PFSK-1 (cell line): ENCODE data around the gene NT5DC2.

Source experiments
- FOXP2 ChIP-seq: optimal IDR thresholded peaks from 2 replicates; pipeline ENCODE3; 2011; ENCODE audit warnings: borderline replicate concordance, control low read depth, inconsistent platforms; ENCODE audit not compliant: insufficient read depth; ENCODE audit errors: extremely low read length, extremely low read depth
- POLR2AphosphoS5 ChIP-seq: IDR thresholded peaks from 2 replicates; pipeline ENCODE4 v1.6.1; 2012; ENCODE audit warnings: low read depth, mild to moderate bottlenecking, control low read depth, low read length, moderate library complexity
- SIN3A ChIP-seq: IDR thresholded peaks from 2 replicates; pipeline ENCODE4 v1.6.1; 2012; ENCODE audit warnings: mild to moderate bottlenecking, low read length, moderate library complexity, borderline replicate concordance; ENCODE audit not compliant: insufficient read depth
- TAF1 ChIP-seq: IDR thresholded peaks from 2 replicates; pipeline ENCODE4 v1.6.1; 2012; ENCODE audit warnings: low read length, control low read depth, borderline replicate concordance; ENCODE audit not compliant: insufficient read depth
- TF ChIP-seq, protein P1 (sequence below), 2 experiments: IDR thresholded peaks; 2 replicates each; pipeline versions ENCODE4 v1.6.1 to v1.8.0; 2011 to 2012; ENCODE audit warnings: low read depth in 2 of 2, low read length in 2 of 2, control low read depth in 1 of 2, inconsistent platforms in 1 of 2, mild to moderate bottlenecking in 1 of 2, moderate library complexity in 1 of 2; ENCODE audit not compliant: insufficient read depth in 1 of 2

Gene NT5DC2

DNA sequence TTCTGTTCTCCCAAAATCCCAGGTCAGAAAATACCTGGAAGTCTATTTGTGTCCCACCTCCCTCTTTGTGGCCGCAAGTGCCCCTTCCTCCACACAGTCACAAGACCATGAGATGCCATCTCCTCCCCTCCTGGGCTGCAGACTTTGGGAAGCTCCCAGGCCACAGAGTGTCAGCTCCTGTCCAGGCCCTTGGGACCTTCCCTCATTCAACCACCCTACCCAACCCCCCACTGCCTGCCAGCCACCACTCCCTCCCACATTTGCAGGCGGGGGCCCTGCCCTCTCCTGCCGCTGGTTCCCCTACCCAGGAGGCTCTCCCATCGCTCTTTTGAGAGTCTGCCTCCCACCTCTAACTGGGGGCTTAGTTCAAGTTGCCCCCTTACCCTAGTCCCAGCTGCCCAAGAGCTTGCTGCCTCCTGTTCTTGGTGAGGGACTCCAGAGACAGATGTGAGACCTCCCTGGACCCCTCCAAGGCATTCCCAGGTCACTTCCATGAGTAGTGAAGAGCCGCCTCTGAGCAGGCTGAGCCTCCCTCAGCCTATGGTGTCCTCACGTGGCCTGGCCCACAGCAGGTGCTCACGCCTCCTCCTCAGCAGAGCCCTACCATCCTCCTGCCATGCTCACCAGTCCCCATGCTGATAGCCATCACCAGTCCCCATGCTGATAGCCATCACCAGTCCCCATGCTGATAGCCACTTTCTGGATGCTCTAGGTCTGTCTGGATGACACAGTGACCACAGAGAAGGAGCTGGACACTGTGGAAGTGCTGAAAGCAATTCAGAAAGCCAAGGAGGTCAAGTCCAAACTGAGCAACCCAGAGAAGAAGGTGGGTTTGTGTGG lies 54.4 kb downstream of the NT5DC2 start:
- no peak for TF ChIP-seq FOXP2
- TF ChIP-seq TAF1 = no peak
- TF ChIP-seq SIN3A = no peak
- TF ChIP-seq POLR2AphosphoS5 = no peak
- TF ChIP-seq, protein P1, sequence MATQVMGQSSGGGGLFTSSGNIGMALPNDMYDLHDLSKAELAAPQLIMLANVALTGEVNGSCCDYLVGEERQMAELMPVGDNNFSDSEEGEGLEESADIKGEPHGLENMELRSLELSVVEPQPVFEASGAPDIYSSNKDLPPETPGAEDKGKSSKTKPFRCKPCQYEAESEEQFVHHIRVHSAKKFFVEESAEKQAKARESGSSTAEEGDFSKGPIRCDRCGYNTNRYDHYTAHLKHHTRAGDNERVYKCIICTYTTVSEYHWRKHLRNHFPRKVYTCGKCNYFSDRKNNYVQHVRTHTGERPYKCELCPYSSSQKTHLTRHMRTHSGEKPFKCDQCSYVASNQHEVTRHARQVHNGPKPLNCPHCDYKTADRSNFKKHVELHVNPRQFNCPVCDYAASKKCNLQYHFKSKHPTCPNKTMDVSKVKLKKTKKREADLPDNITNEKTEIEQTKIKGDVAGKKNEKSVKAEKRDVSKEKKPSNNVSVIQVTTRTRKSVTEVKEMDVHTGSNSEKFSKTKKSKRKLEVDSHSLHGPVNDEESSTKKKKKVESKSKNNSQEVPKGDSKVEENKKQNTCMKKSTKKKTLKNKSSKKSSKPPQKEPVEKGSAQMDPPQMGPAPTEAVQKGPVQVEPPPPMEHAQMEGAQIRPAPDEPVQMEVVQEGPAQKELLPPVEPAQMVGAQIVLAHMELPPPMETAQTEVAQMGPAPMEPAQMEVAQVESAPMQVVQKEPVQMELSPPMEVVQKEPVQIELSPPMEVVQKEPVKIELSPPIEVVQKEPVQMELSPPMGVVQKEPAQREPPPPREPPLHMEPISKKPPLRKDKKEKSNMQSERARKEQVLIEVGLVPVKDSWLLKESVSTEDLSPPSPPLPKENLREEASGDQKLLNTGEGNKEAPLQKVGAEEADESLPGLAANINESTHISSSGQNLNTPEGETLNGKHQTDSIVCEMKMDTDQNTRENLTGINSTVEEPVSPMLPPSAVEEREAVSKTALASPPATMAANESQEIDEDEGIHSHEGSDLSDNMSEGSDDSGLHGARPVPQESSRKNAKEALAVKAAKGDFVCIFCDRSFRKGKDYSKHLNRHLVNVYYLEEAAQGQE (IDR thresholded peaks at IDR 0.05; ENCODE audit: insufficient read depth in 1 of 2, low read depth in 2 of 2, low read length in 2 of 2) = no peak

DNA sequence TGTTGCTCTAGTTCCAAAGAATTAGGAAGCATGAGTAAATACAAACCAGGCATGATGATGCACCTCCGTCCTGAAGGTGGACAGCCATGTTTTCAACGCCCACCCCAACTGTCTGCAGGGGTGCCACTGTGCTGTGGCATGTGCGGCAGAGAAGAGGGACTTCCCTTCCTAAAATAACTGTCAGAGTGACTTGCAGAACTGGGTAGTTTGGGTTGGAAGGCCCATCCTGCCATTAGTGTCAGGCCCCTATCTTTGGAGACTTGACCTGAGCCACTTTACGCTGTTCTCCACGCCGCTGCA lies 55.9 kb downstream of the NT5DC2 start:
- TF ChIP-seq SIN3A (no peak), FOXP2 (no peak), POLR2AphosphoS5 (no peak), TAF1 (no peak)
- TF ChIP-seq, protein P1 (IDR thresholded peaks at IDR 0.05; ENCODE audit: insufficient read depth in 1 of 2, low read depth in 2 of 2, low read length in 2 of 2) = no peak

DNA sequence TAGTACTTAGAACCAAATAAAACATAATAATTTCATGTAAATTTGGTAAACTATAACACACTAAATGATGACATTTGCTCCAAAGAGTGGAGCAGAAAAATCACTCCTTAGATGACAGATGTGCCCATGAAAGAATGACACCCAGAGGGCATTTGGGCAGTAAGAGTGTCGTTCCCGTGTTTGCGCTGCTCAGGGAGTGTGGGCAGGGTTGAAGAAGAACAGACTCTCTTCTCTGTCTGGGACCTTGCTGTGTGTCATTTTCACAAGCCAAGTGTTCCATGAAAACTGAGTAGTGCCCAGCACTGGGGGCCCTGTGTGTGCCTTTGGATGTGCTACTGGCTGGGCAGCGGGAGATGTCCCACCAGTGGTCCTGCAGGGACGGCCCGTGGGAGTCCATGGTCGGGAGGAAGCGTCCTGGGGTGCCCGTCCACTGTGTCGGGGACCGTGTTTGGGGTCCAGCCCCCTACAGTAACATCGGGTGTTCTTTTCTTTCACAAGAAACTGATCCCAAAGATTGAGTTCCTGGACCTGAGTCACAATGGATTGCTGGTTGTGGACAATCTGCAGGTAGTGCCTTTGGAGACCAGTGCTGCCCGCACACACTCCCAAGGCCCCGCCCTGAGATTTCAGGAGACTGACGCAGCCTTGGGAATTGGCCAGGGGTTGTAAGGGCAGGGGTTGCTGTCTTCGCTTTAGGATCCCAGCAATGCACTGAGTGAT lies 56.4 kb downstream of the NT5DC2 start:
- TF ChIP-seq TAF1 (no peak), SIN3A (no peak), POLR2AphosphoS5 (no peak), FOXP2 (no peak)
- TF ChIP-seq, protein P1 (IDR thresholded peaks at IDR 0.05; ENCODE audit: insufficient read depth in 1 of 2, low read depth in 2 of 2, low read length in 2 of 2) = no peak
